Activated naive CD4-positive, alpha-beta T cell treated with anti-CD3 and anti-CD28 coated beads for 36 hours (primary cell): ENCODE data around the gene ST6GALNAC5. TPM values are rescaled to one million over a fixed set of nuclear protein-coding genes. Genes with fewer than 3 reads are reported as not detected.
"Not testable (repeated sequence)": the region's sequence is repeated elsewhere in the genome, so short reads cannot be mapped to it uniquely, and the experiment has no call there.

Source experiments
- CTCF ChIA-PET: fragments of 350-600 bp; sonication (Branson Sonifier 250); formaldehyde crosslinking; loops from one replicate; lab custom pipeline; 2021; ENCODE audit warnings: antibody characterized with exemption; lab: Charles Lee
- DNase-seq: peaks from one replicate; pipeline ENCODE4 v3.0.0-alpha.2; 2020
- H3K27ac Mint-ChIP-seq: one replicate; pipeline ENCODE4 v1.8.0; 2021; ENCODE audit warnings: mild to moderate bottlenecking, mixed read lengths
- H3K27me3 Mint-ChIP-seq: one replicate; pipeline ENCODE4 v1.8.0; 2021; ENCODE audit warnings: low read depth, mixed read lengths
- H3K36me3 Mint-ChIP-seq: one replicate; pipeline ENCODE4 v1.8.0; 2021; ENCODE audit warnings: low read depth, mixed read lengths
- H3K4me1 Mint-ChIP-seq: one replicate; pipeline ENCODE4 v1.8.0; 2021; ENCODE audit warnings: low read depth, mixed read lengths
- H3K4me3 Mint-ChIP-seq: one replicate; pipeline ENCODE4 v1.8.0; 2021; ENCODE audit warnings: mild to moderate bottlenecking, moderate library complexity, mixed read lengths
- H3K9me3 Mint-ChIP-seq: one replicate; pipeline ENCODE4 v1.8.0; 2021; ENCODE audit warnings: mixed read lengths
- intact Hi-C: fragments of 100-400 bp; cut with micrococcal nuclease; formaldehyde crosslinking; loops from one replicate; pipeline ENCODE4 v1.15.1; 2023
- total RNA-seq, 2 experiments: library from RNA; stranded (reverse); gene quantifications; one replicate each; pipeline ENCODE4 v1.2.3, GENCODE V29; 2021

The ST6GALNAC5 gene
- not detected for total RNA-seq

- peak; percentile 12 for DNase-seq
Observed at GRCh38 chr1:76867342-76868130, at the start of gene ST6GALNAC5. ST6GALNAC5 (plus strand) TSS chr1:76867480.

GRCh38 chr1:76820028-76820427, 47.3 kb upstream of the ST6GALNAC5 start:
- H3K4me1 Mint-ChIP-seq, result no peaks in the 10 kb centered on the region
- peaks cover 6% of the 10 kb centered on the region for H3K27me3 Mint-ChIP-seq
- H3K9me3 Mint-ChIP-seq, result no peaks in the 10 kb centered on the region
- no peak overlapping the region for H3K4me3 Mint-ChIP-seq
- H3K27ac Mint-ChIP-seq, result no peak overlapping the region
- no peak for DNase-seq
- H3K36me3 Mint-ChIP-seq, result no peaks in the 10 kb centered on the region
- intact Hi-C loops, result no loop called here
- CTCF ChIA-PET, result no interaction called here

More at GRCh38 chr1:76867342-76868130, at the start of gene ST6GALNAC5:
- Mint-ChIP-seq H3K4me1 (peaks cover 8% of the 10 kb centered on the region), H3K4me3 (peak within 1 kb of the TSS; percentile 72), H3K36me3 (no peaks in the 10 kb centered on the region), H3K27me3 (peaks cover 57% of the 10 kb centered on the region), H3K27ac (no peak within 1 kb of the TSS), H3K9me3 (no peaks in the 10 kb centered on the region)
- intact Hi-C loops, result loop anchor here (5.0 kb wide), 1 partner anchor 535 kb away; no protein-coding TSS in a partner anchor
- CTCF ChIA-PET, result interaction anchor here (0.7 kb wide), 1 partner anchor 579 kb away, joined by 3 read pairs; no protein-coding TSS in a partner anchor

GRCh38 chr1:76822961-76823360, 44.3 kb upstream of the ST6GALNAC5 start:
- H3K27ac Mint-ChIP-seq, intact Hi-C loops, H3K4me3 Mint-ChIP-seq, CTCF ChIA-PET, H3K9me3 Mint-ChIP-seq, DNase-seq, H3K27me3 Mint-ChIP-seq, H3K36me3 Mint-ChIP-seq, H3K4me1 Mint-ChIP-seq: not testable (repeated sequence)

GRCh38 chr1:76824106-76824505, 43.2 kb upstream of the ST6GALNAC5 start:
- Mint-ChIP-seq H3K9me3 (no peaks in the 10 kb centered on the region), H3K27ac (no peak overlapping the region), H3K36me3 (no peaks in the 10 kb centered on the region), H3K4me1 (no peaks in the 10 kb centered on the region), H3K4me3 (no peak overlapping the region), H3K27me3 (peaks cover 6% of the 10 kb centered on the region)
- DNase-seq, result no peak
- intact Hi-C loops, result no loop called here
- CTCF ChIA-PET, result no interaction called here

GRCh38 chr1:76826072-76826845, 41.0 kb upstream of the ST6GALNAC5 start:
- no peaks in the 10 kb centered on the region for H3K36me3 Mint-ChIP-seq
- CTCF ChIA-PET, result no interaction called here
- intact Hi-C loops, result no loop called here
- H3K9me3 Mint-ChIP-seq, result no peaks in the 10 kb centered on the region
- H3K27ac Mint-ChIP-seq, result no peak overlapping the region
- no peak overlapping the region for H3K4me3 Mint-ChIP-seq
- H3K27me3 Mint-ChIP-seq, result peaks cover 9% of the 10 kb centered on the region
- H3K4me1 Mint-ChIP-seq, result peaks cover 5% of the 10 kb centered on the region
- DNase-seq, result no peak

- intact Hi-C loops, result no loop called here
- peaks cover 9% of the 10 kb centered on the region for H3K27me3 Mint-ChIP-seq
- CTCF ChIA-PET, result interaction anchor here (0.7 kb wide), 1 partner anchor 20 kb away, joined by 3 read pairs; no protein-coding TSS in a partner anchor
Observed at GRCh38 chr1:76827066-76827465, 40.2 kb upstream of the ST6GALNAC5 start.

GRCh38 chr1:76830373-76830772, 36.9 kb upstream of the ST6GALNAC5 start:
- Mint-ChIP-seq H3K4me3 (no peak overlapping the region), H3K9me3 (no peaks in the 10 kb centered on the region), H3K27me3 (peaks cover 2% of the 10 kb centered on the region), H3K27ac (no peak overlapping the region), H3K4me1 (peaks cover 5% of the 10 kb centered on the region), H3K36me3 (no peaks in the 10 kb centered on the region)
- CTCF ChIA-PET, result interaction anchor here (0.6 kb wide), 1 partner anchor 576 kb away, joined by 3 read pairs; no protein-coding TSS in a partner anchor
- intact Hi-C loops, result no loop called here
- DNase-seq, result no peak

More at GRCh38 chr1:76827066-76827465, 40.2 kb upstream of the ST6GALNAC5 start:
- no peak overlapping the region for H3K4me3 Mint-ChIP-seq
- no peaks in the 10 kb centered on the region for H3K36me3 Mint-ChIP-seq
- no peak overlapping the region for H3K27ac Mint-ChIP-seq
- H3K9me3 Mint-ChIP-seq, result no peaks in the 10 kb centered on the region
- no peak for DNase-seq
- H3K4me1 Mint-ChIP-seq, result peaks cover 5% of the 10 kb centered on the region

GRCh38 chr1:76832521-76832920, 34.8 kb upstream of the ST6GALNAC5 start:
- DNase-seq, result no peak
- Mint-ChIP-seq H3K9me3 (no peaks in the 10 kb centered on the region), H3K27me3 (peaks cover 2% of the 10 kb centered on the region), H3K4me3 (no peak overlapping the region), H3K36me3 (no peaks in the 10 kb centered on the region), H3K4me1 (peaks cover 5% of the 10 kb centered on the region), H3K27ac (no peak overlapping the region)
- CTCF ChIA-PET, result no interaction called here
- intact Hi-C loops, result no loop called here

GRCh38 chr1:76833151-76833550, 34.1 kb upstream of the ST6GALNAC5 start:
- no peak overlapping the region for H3K27ac Mint-ChIP-seq

GRCh38 chr1:76833856-76834255, 33.4 kb upstream of the ST6GALNAC5 start:
- DNase-seq, result no peak
- Mint-ChIP-seq H3K36me3 (no peaks in the 10 kb centered on the region), H3K4me1 (peaks cover 5% of the 10 kb centered on the region), H3K27ac (no peak overlapping the region), H3K9me3 (no peaks in the 10 kb centered on the region), H3K27me3 (peaks cover 10% of the 10 kb centered on the region), H3K4me3 (no peak overlapping the region)
- CTCF ChIA-PET, result interaction anchor here (0.6 kb wide), 1 partner anchor 296 kb away, joined by 3 read pairs; no protein-coding TSS in a partner anchor
- intact Hi-C loops, result no loop called here

More at GRCh38 chr1:76833151-76833550, 34.1 kb upstream of the ST6GALNAC5 start:
- H3K9me3 Mint-ChIP-seq, result no peaks in the 10 kb centered on the region
- H3K4me1 Mint-ChIP-seq, result peaks cover 5% of the 10 kb centered on the region
- H3K27me3 Mint-ChIP-seq, result peaks cover 6% of the 10 kb centered on the region
- no peak for DNase-seq
- CTCF ChIA-PET, result no interaction called here
- no peak overlapping the region for H3K4me3 Mint-ChIP-seq
- H3K36me3 Mint-ChIP-seq, result no peaks in the 10 kb centered on the region
- intact Hi-C loops, result no loop called here

GRCh38 chr1:76835203-76835602, 32.1 kb upstream of the ST6GALNAC5 start:
- intact Hi-C loops, result no loop called here
- no peak overlapping the region for H3K4me3 Mint-ChIP-seq
- peaks cover 5% of the 10 kb centered on the region for H3K4me1 Mint-ChIP-seq
- no peaks in the 10 kb centered on the region for H3K9me3 Mint-ChIP-seq
- peaks cover 7% of the 10 kb centered on the region for H3K27me3 Mint-ChIP-seq
- H3K36me3 Mint-ChIP-seq, result no peaks in the 10 kb centered on the region
- no peak overlapping the region for H3K27ac Mint-ChIP-seq
- CTCF ChIA-PET, result no interaction called here
- no peak for DNase-seq

GRCh38 chr1:76840278-76840677, 27.0 kb upstream of the ST6GALNAC5 start:
- Mint-ChIP-seq H3K4me1 (peaks cover 13% of the 10 kb centered on the region), H3K9me3 (no peaks in the 10 kb centered on the region), H3K27ac (no peak overlapping the region), H3K36me3 (no peaks in the 10 kb centered on the region), H3K27me3 (peaks cover 7% of the 10 kb centered on the region), H3K4me3 (no peak overlapping the region)
- CTCF ChIA-PET, result no interaction called here
- intact Hi-C loops, result no loop called here
- no peak for DNase-seq
